ENCODE data around the gene ZBTB8B.
"Not testable (repeated sequence)": the region's sequence is repeated elsewhere in the genome, so short reads cannot be mapped to it uniquely, and the experiment has no call there.

ZBTB8B gene

GRCh38 chr1:32464716-32465577 lies at the start of gene ZBTB8B:
ZBTB8B (plus strand) TSS chr1:32465072; CDS start chr1:32470625, 5,553 bp downstream.
- FAIRE-seq, result no peak
- DNase-seq (ENCODE audit: insufficient read length, low spot score), result peak; percentile 48

- FAIRE-seq (no peak), DNase-seq (ENCODE audit: insufficient read length, low spot score) (no peak)
These were observed 43.1 kb upstream of the ZBTB8B start for GRCh38 chr1:32421775-32422174.

- no peak for FAIRE-seq
- no peak for DNase-seq (ENCODE audit: insufficient read length, low spot score)
These were observed 38.2 kb upstream of the ZBTB8B start for GRCh38 chr1:32426489-32427255.

GRCh38 chr1:32427264-32427963 lies 37.5 kb upstream of the ZBTB8B start:
- DNase-seq (ENCODE audit: insufficient read length, low spot score) (no peak), FAIRE-seq (no peak)

GRCh38 chr1:32431736-32432400 lies 33.0 kb upstream of the ZBTB8B start:
- FAIRE-seq, result no peak
- no peak for DNase-seq (ENCODE audit: insufficient read length, low spot score)

GRCh38 chr1:32438136-32438535 lies 26.7 kb upstream of the ZBTB8B start:
- no peak for FAIRE-seq

GRCh38 chr1:32438777-32439176 lies 26.1 kb upstream of the ZBTB8B start:
- FAIRE-seq; DNase-seq (ENCODE audit: insufficient read length, low spot score): not testable (repeated sequence)

More at GRCh38 chr1:32438136-32438535, 26.7 kb upstream of the ZBTB8B start:
- DNase-seq (ENCODE audit: insufficient read length, low spot score), result no peak

- not testable (repeated sequence) for DNase-seq (ENCODE audit: insufficient read length, low spot score); FAIRE-seq
These were observed 23.4 kb upstream of the ZBTB8B start for GRCh38 chr1:32441467-32441866.

- DNase-seq (ENCODE audit: insufficient read length, low spot score), result no peak
These were observed 17.2 kb upstream of the ZBTB8B start for GRCh38 chr1:32447469-32448185.

GRCh38 chr1:32448186-32448772 lies 16.6 kb upstream of the ZBTB8B start:
- DNase-seq (ENCODE audit: insufficient read length, low spot score), result not testable (repeated sequence)
- FAIRE-seq, result peak; percentile 82

More at GRCh38 chr1:32447469-32448185, 17.2 kb upstream of the ZBTB8B start:
- no peak for FAIRE-seq

- FAIRE-seq (no peak), DNase-seq (ENCODE audit: insufficient read length, low spot score) (no peak)
These were observed 16.0 kb upstream of the ZBTB8B start for GRCh38 chr1:32448773-32449456.

GRCh38 chr1:32449457-32449831 lies 15.4 kb upstream of the ZBTB8B start:
- FAIRE-seq; DNase-seq (ENCODE audit: insufficient read length, low spot score): not testable (repeated sequence)

- FAIRE-seq (no peak), DNase-seq (ENCODE audit: insufficient read length, low spot score) (no peak)
These were observed 10.1 kb upstream of the ZBTB8B start for GRCh38 chr1:32454726-32455125.

GRCh38 chr1:32455958-32456357 lies 8.9 kb upstream of the ZBTB8B start:
- FAIRE-seq (no peak), DNase-seq (ENCODE audit: insufficient read length, low spot score) (no peak)

- DNase-seq (ENCODE audit: insufficient read length, low spot score); FAIRE-seq: not testable (repeated sequence)
These were observed 6.1 kb upstream of the ZBTB8B start for GRCh38 chr1:32458798-32459197.

GRCh38 chr1:32462977-32463376 lies 1.9 kb upstream of the ZBTB8B start:
- FAIRE-seq; DNase-seq (ENCODE audit: insufficient read length, low spot score): not testable (repeated sequence)

GRCh38 chr1:32464191-32464715 lies 619 bp upstream of the ZBTB8B start:
- FAIRE-seq, result peak; percentile 18
- DNase-seq (ENCODE audit: insufficient read length, low spot score), result no peak

GRCh38 chr1:32465578-32465933 lies 684 bp downstream of the ZBTB8B start:
- DNase-seq (ENCODE audit: insufficient read length, low spot score) (no peak), FAIRE-seq (no peak)

GRCh38 chr1:32466761-32467160 lies 1.9 kb downstream of the ZBTB8B start:
- FAIRE-seq, result no peak

More at GRCh38 chr1:32466761-32467160, 1.9 kb downstream of the ZBTB8B start:
- DNase-seq (ENCODE audit: insufficient read length, low spot score), result no peak
